ENCODE data around the gene NATD1.

The NATD1 gene

GRCh38 chr17:21279582-21279981 lies 26.4 kb upstream of the NATD1 start:
- ChIA-PET POLR2A (no interaction called here), CTCF (interaction anchor here (1.0 to 3.0 kb wide), 16 partner anchors 8 to 236 kb away, joined by 3 to 15 read pairs (median 6); partner anchors contain the start of gene USP22)
- Histone ChIP-seq H3K4me3 (ENCODE audit: control insufficient read depth in 1 of 7, extremely low read depth in 1 of 7, insufficient read depth in 4 of 7, low read depth in 2 of 7, low read length in 6 of 7) (no peak overlapping the region), H3K36me3 (ENCODE audit: control insufficient read depth in 4 of 4, insufficient read depth in 4 of 4, low read length in 3 of 4) (no peaks in the 10 kb centered on the region), H3K4me1 (ENCODE audit: control extremely low read depth in 1 of 4, control insufficient read depth in 4 of 4, insufficient read depth in 4 of 4, low read length in 3 of 4) (peaks cover 4 to 56% (median 43%) of the 10 kb centered on the region in 4 experiments), H3K27me3 (replicated peaks in 2 of 5; ENCODE audit: control insufficient read depth in 4 of 5, insufficient read depth in 5 of 5, low read length in 4 of 5) (peaks cover 0 to 3% (median 0%) of the 10 kb centered on the region in 5 experiments), H3K27ac (ENCODE audit: insufficient read depth in 1 of 2, low read depth in 1 of 2, low read length in 2 of 2, poor library complexity in 1 of 2, severe bottlenecking in 2 of 2) (no peak overlapping the region), H3K9me3 (ENCODE audit: control extremely low read depth in 1 of 5, control insufficient read depth in 4 of 5, insufficient read depth in 2 of 5, low read depth in 1 of 5, low read length in 4 of 5) (no peaks in the 10 kb centered on the region)
- no peak for DNase-seq
- 90% methylated on average over 6 of the region's 6 CpGs for WGBS (ENCODE audit: insufficient coverage)

- CTCF ChIA-PET = interaction anchor here (0.6 to 3.0 kb wide), 14 partner anchors 9 to 236 kb away, joined by 3 to 15 read pairs (median 6); partner anchors contain the start of gene USP22
- no peak for DNase-seq
- Histone ChIP-seq H3K27ac (ENCODE audit: insufficient read depth in 1 of 2, low read depth in 1 of 2, low read length in 2 of 2, poor library complexity in 1 of 2, severe bottlenecking in 2 of 2) (no peak overlapping the region), H3K27me3 (replicated peaks in 2 of 5; ENCODE audit: control insufficient read depth in 4 of 5, insufficient read depth in 5 of 5, low read length in 4 of 5) (peaks cover 0 to 3% (median 0%) of the 10 kb centered on the region in 5 experiments), H3K9me3 (ENCODE audit: control extremely low read depth in 1 of 5, control insufficient read depth in 4 of 5, insufficient read depth in 2 of 5, low read depth in 1 of 5, low read length in 4 of 5) (no peaks in the 10 kb centered on the region), H3K4me3 (ENCODE audit: control insufficient read depth in 1 of 7, extremely low read depth in 1 of 7, insufficient read depth in 4 of 7, low read depth in 2 of 7, low read length in 6 of 7) (no peak overlapping the region), H3K36me3 (ENCODE audit: control insufficient read depth in 4 of 4, insufficient read depth in 4 of 4, low read length in 3 of 4) (no peaks in the 10 kb centered on the region), H3K4me1 (ENCODE audit: control extremely low read depth in 1 of 4, control insufficient read depth in 4 of 4, insufficient read depth in 4 of 4, low read length in 3 of 4) (peaks cover 4 to 58% (median 42%) of the 10 kb centered on the region in 4 experiments)
- POLR2A ChIA-PET = no interaction called here
- 100% methylated on average over 2 of the region's 6 CpGs for WGBS (ENCODE audit: insufficient coverage)
Measured at GRCh38 chr17:21279198-21279535, 26.0 kb upstream of the NATD1 start.

GRCh38 chr17:21278450-21279197 lies 25.4 kb upstream of the NATD1 start:
- CTCF ChIA-PET = interaction anchor here (0.6 to 3.0 kb wide), 15 partner anchors 9 to 235 kb away, joined by 3 to 15 read pairs (median 6); partner anchors contain the start of gene USP22
- H3K9me3 ChIP-seq (ENCODE audit: control extremely low read depth in 1 of 5, control insufficient read depth in 4 of 5, insufficient read depth in 2 of 5, low read depth in 1 of 5, low read length in 4 of 5) = no peaks in the 10 kb centered on the region
- POLR2A ChIA-PET = no interaction called here
- 40% methylated on average over 4 of the region's 8 CpGs for WGBS (ENCODE audit: insufficient coverage)
- no peak overlapping the region for H3K4me3 ChIP-seq (ENCODE audit: control insufficient read depth in 1 of 7, extremely low read depth in 1 of 7, insufficient read depth in 4 of 7, low read depth in 2 of 7, low read length in 6 of 7)
- no peak overlapping the region for H3K27ac ChIP-seq (ENCODE audit: insufficient read depth in 1 of 2, low read depth in 1 of 2, low read length in 2 of 2, poor library complexity in 1 of 2, severe bottlenecking in 2 of 2)
- peaks cover 4 to 52% (median 37%) of the 10 kb centered on the region in 4 experiments for H3K4me1 ChIP-seq (ENCODE audit: control extremely low read depth in 1 of 4, control insufficient read depth in 4 of 4, insufficient read depth in 4 of 4, low read length in 3 of 4)
- no peaks in the 10 kb centered on the region for H3K36me3 ChIP-seq (ENCODE audit: control insufficient read depth in 4 of 4, insufficient read depth in 4 of 4, low read length in 3 of 4)
- peak; percentile 56 to 88 (median 83) for DNase-seq
- H3K27me3 ChIP-seq (replicated peaks in 2 of 5; ENCODE audit: control insufficient read depth in 4 of 5, insufficient read depth in 5 of 5, low read length in 4 of 5) = peaks cover 0 to 3% (median 0%) of the 10 kb centered on the region in 5 experiments

GRCh38 chr17:21277332-21277731 lies 24.1 kb upstream of the NATD1 start:
- no peak overlapping the region for H3K4me3 ChIP-seq (ENCODE audit: control insufficient read depth in 1 of 7, extremely low read depth in 1 of 7, insufficient read depth in 4 of 7, low read depth in 2 of 7, low read length in 6 of 7)
- peaks cover 4 to 50% (median 37%) of the 10 kb centered on the region in 4 experiments for H3K4me1 ChIP-seq (ENCODE audit: control extremely low read depth in 1 of 4, control insufficient read depth in 4 of 4, insufficient read depth in 4 of 4, low read length in 3 of 4)
- H3K36me3 ChIP-seq (ENCODE audit: control insufficient read depth in 4 of 4, insufficient read depth in 4 of 4, low read length in 3 of 4) = no peaks in the 10 kb centered on the region
- no peak for DNase-seq
- no peak overlapping the region for H3K27ac ChIP-seq (ENCODE audit: insufficient read depth in 1 of 2, low read depth in 1 of 2, low read length in 2 of 2, poor library complexity in 1 of 2, severe bottlenecking in 2 of 2)
- ChIA-PET CTCF (interaction anchor here (1.1 to 3.8 kb wide), 9 partner anchors 11 to 186 kb away, joined by 3 to 26 read pairs (median 3); no protein-coding TSS in a partner anchor), POLR2A (no interaction called here)
- no peaks in the 10 kb centered on the region for H3K9me3 ChIP-seq (ENCODE audit: control extremely low read depth in 1 of 5, control insufficient read depth in 4 of 5, insufficient read depth in 2 of 5, low read depth in 1 of 5, low read length in 4 of 5)
- 100% methylated on average over 1 of the region's 3 CpGs for WGBS (ENCODE audit: insufficient coverage)
- H3K27me3 ChIP-seq (replicated peaks in 2 of 5; ENCODE audit: control insufficient read depth in 4 of 5, insufficient read depth in 5 of 5, low read length in 4 of 5) = peaks cover 0 to 3% (median 0%) of the 10 kb centered on the region in 5 experiments

GRCh38 chr17:21276264-21276588 lies 23.0 kb upstream of the NATD1 start:
- Histone ChIP-seq H3K27me3 (replicated peaks in 2 of 5; ENCODE audit: control insufficient read depth in 4 of 5, insufficient read depth in 5 of 5, low read length in 4 of 5) (peaks cover 0 to 3% (median 0%) of the 10 kb centered on the region in 5 experiments), H3K4me3 (ENCODE audit: control insufficient read depth in 1 of 7, extremely low read depth in 1 of 7, insufficient read depth in 4 of 7, low read depth in 2 of 7, low read length in 6 of 7) (peak overlapping the region in 4 of 7 experiments; percentile 68 to 80 (median 72)), H3K4me1 (ENCODE audit: control extremely low read depth in 1 of 4, control insufficient read depth in 4 of 4, insufficient read depth in 4 of 4, low read length in 3 of 4) (peaks cover 4 to 45% (median 35%) of the 10 kb centered on the region in 4 experiments), H3K36me3 (ENCODE audit: control insufficient read depth in 4 of 4, insufficient read depth in 4 of 4, low read length in 3 of 4) (no peaks in the 10 kb centered on the region), H3K9me3 (ENCODE audit: control extremely low read depth in 1 of 5, control insufficient read depth in 4 of 5, insufficient read depth in 2 of 5, low read depth in 1 of 5, low read length in 4 of 5) (no peaks in the 10 kb centered on the region), H3K27ac (ENCODE audit: insufficient read depth in 1 of 2, low read depth in 1 of 2, low read length in 2 of 2, poor library complexity in 1 of 2, severe bottlenecking in 2 of 2) (no peak overlapping the region)
- DNase-seq = no peak
- CTCF ChIA-PET = interaction anchor here (0.7 to 3.8 kb wide), 14 partner anchors 10 to 187 kb away, joined by 3 to 26 read pairs (median 4); no protein-coding TSS in a partner anchor
- 19% methylated on average over 10 of the region's 17 CpGs for WGBS (ENCODE audit: insufficient coverage)
- POLR2A ChIA-PET = interaction anchor here (0.6 to 1.4 kb wide), 3 partner anchors 8 to 234 kb away, joined by 3 read pairs; partner anchors contain the start of gene USP22

GRCh38 chr17:21275579-21276263 lies 22.5 kb upstream of the NATD1 start:
- under 1% methylated on average over 36 of the region's 52 CpGs for WGBS (ENCODE audit: insufficient coverage)
- POLR2A ChIA-PET = interaction anchor here (0.6 to 1.4 kb wide), 4 partner anchors 8 to 233 kb away, joined by 3 to 4 read pairs (median 3); partner anchors contain the start of genes MAP2K3 and USP22

More at GRCh38 chr17:21275579-21276263, 22.5 kb upstream of the NATD1 start:
- CTCF ChIA-PET = interaction anchor here (0.7 to 3.8 kb wide), 11 partner anchors 10 to 188 kb away, joined by 3 to 26 read pairs (median 4); no protein-coding TSS in a partner anchor
- DNase-seq = peak; percentile 83 to 92 (median 92)
- H3K4me1 ChIP-seq (ENCODE audit: control extremely low read depth in 1 of 4, control insufficient read depth in 4 of 4, insufficient read depth in 4 of 4, low read length in 3 of 4) = peaks cover 4 to 45% (median 33%) of the 10 kb centered on the region in 4 experiments
- H3K36me3 ChIP-seq (ENCODE audit: control insufficient read depth in 4 of 4, insufficient read depth in 4 of 4, low read length in 3 of 4) = no peaks in the 10 kb centered on the region
- H3K27ac ChIP-seq (ENCODE audit: insufficient read depth in 1 of 2, low read depth in 1 of 2, low read length in 2 of 2, poor library complexity in 1 of 2, severe bottlenecking in 2 of 2) = no peak overlapping the region
- H3K9me3 ChIP-seq (ENCODE audit: control extremely low read depth in 1 of 5, control insufficient read depth in 4 of 5, insufficient read depth in 2 of 5, low read depth in 1 of 5, low read length in 4 of 5) = no peaks in the 10 kb centered on the region
- peaks cover 0 to 3% (median 0%) of the 10 kb centered on the region in 5 experiments for H3K27me3 ChIP-seq (replicated peaks in 2 of 5; ENCODE audit: control insufficient read depth in 4 of 5, insufficient read depth in 5 of 5, low read length in 4 of 5)
- H3K4me3 ChIP-seq (ENCODE audit: control insufficient read depth in 1 of 7, extremely low read depth in 1 of 7, insufficient read depth in 4 of 7, low read depth in 2 of 7, low read length in 6 of 7) = peak overlapping the region; percentile 46 to 80 (median 68)

Data from common myeloid progenitor, CD34-positive (primary cell).